ENCODE data around the gene ASB1.

- no peak for TF ChIP-seq CTCF (IDR thresholded peaks at IDR 0.05)
- no peak for TF ChIP-seq POLR2AphosphoS5 (IDR thresholded peaks at IDR 0.05)
Measured at GRCh38 chr2:238438856-238439849, 12.4 kb downstream of the ASB1 start.
